Osteoblast (primary cell): ENCODE data around the gene ULK3. TPM values are rescaled to one million over a fixed set of nuclear protein-coding genes. Genes with fewer than 3 reads are reported as not detected.

Experiments
- DNase-seq: peaks from one replicate; pipeline ENCODE4 v3.0.0; 2011; ENCODE audit warnings: low spot score, mixed read lengths; ENCODE audit not compliant: insufficient read length; ENCODE audit errors: missing footprints
- H2AFZ ChIP-seq: 2 replicates; pipeline ENCODE4 v1.6.0; 2011; ENCODE audit warnings: mild to moderate bottlenecking, low read length
- H3K27ac ChIP-seq: 2 replicates; pipeline ENCODE4 v1.5.1; 2011; ENCODE audit warnings: mild to moderate bottlenecking, low read depth, low read length, moderate library complexity
- H3K27me3 ChIP-seq: 2 replicates; pipeline ENCODE4 v1.6.0; 2012; ENCODE audit warnings: mild to moderate bottlenecking, control low read depth, inconsistent platforms, low read length, moderate library complexity; ENCODE audit not compliant: insufficient read depth
- H3K36me3 ChIP-seq: 2 replicates; pipeline ENCODE4 v1.5.1; 2011; ENCODE audit warnings: mild to moderate bottlenecking, low read length, control low read depth, moderate library complexity; ENCODE audit not compliant: insufficient read depth
- H3K4me1 ChIP-seq: 2 replicates; pipeline ENCODE4 v1.5.1; 2011; ENCODE audit warnings: mild to moderate bottlenecking, low read length, control low read depth, moderate library complexity; ENCODE audit not compliant: insufficient read depth
- H3K4me2 ChIP-seq: 2 replicates; pipeline ENCODE4 v1.6.0; 2011; ENCODE audit warnings: mild to moderate bottlenecking, low read length; ENCODE audit not compliant: insufficient read depth
- H3K4me3 ChIP-seq: fragments of 200-600 bp; sonication (generic); 3 replicates; pipeline ENCODE4 v1.5.1; 2012; ENCODE audit warnings: mild to moderate bottlenecking, low read length, inconsistent platforms; ENCODE audit not compliant: insufficient read depth
- H3K79me2 ChIP-seq: 2 replicates; pipeline ENCODE4 v1.6.0; 2012; ENCODE audit warnings: mild to moderate bottlenecking, low read length, control low read depth, inconsistent platforms; ENCODE audit not compliant: insufficient read depth
- H3K9me3 ChIP-seq: 2 replicates; pipeline ENCODE4 v1.5.1; 2011; ENCODE audit warnings: low read depth, low read length, control low read depth
- H4K20me1 ChIP-seq: 2 replicates; pipeline ENCODE4 v1.6.0; 2012; ENCODE audit warnings: mild to moderate bottlenecking, low read length, control low read depth; ENCODE audit not compliant: insufficient read depth
- CTCF ChIP-seq: IDR thresholded peaks from 2 replicates; pipeline ENCODE4 v1.5.1; 2011; ENCODE audit warnings: mild to moderate bottlenecking, low read depth, low read length, moderate library complexity; ENCODE audit errors: extremely low read depth
- total RNA-seq: library from RNA; depleted of rRNA; stranded (reverse); fragments of >200 nt; gene quantifications from 2 replicates; pipeline ENCODE4 v1.2.3, GENCODE V29; 2012

ULK3 gene
- total RNA-seq, 1 donor: 21.4 TPM

GRCh38 chr15:74829486-74829885, 13.5 kb downstream of the ULK3 start:
- no peaks in the 10 kb centered on the region for H3K9me3 ChIP-seq
- H3K4me2 ChIP-seq: no peak overlapping the region
- no peak overlapping the region for H3K27ac ChIP-seq
- DNase-seq: peak; percentile 99
- H3K36me3 ChIP-seq: no peaks in the 10 kb centered on the region
- TF ChIP-seq CTCF: no peak
- no peaks in the 10 kb centered on the region for H3K4me1 ChIP-seq
- no peaks in the 10 kb centered on the region for H3K79me2 ChIP-seq
- H3K4me3 ChIP-seq: no peak overlapping the region
- peaks cover 32% of the 10 kb centered on the region for H3K27me3 ChIP-seq
- no peak overlapping the region for H2AFZ ChIP-seq
- H4K20me1 ChIP-seq: peaks cover 2% of the 10 kb centered on the region

GRCh38 chr15:74828835-74829234, 14.1 kb downstream of the ULK3 start:
- no peaks in the 10 kb centered on the region for H3K36me3 ChIP-seq

GRCh38 chr15:74827614-74828013, 15.3 kb downstream of the ULK3 start:
- no peaks in the 10 kb centered on the region for H3K79me2 ChIP-seq
- H3K4me3 ChIP-seq: no peak overlapping the region
- TF ChIP-seq CTCF: no peak
- H3K27ac ChIP-seq: no peak overlapping the region
- H3K36me3 ChIP-seq: no peaks in the 10 kb centered on the region
- H3K4me2 ChIP-seq: no peak overlapping the region
- H3K27me3 ChIP-seq: peaks cover 32% of the 10 kb centered on the region
- DNase-seq: no peak
- H3K4me1 ChIP-seq: no peaks in the 10 kb centered on the region
- no peak overlapping the region for H2AFZ ChIP-seq
- H3K9me3 ChIP-seq: no peaks in the 10 kb centered on the region
- H4K20me1 ChIP-seq: peaks cover 2% of the 10 kb centered on the region

More at GRCh38 chr15:74828835-74829234, 14.1 kb downstream of the ULK3 start:
- no peaks in the 10 kb centered on the region for H3K79me2 ChIP-seq
- no peak overlapping the region for H3K27ac ChIP-seq
- DNase-seq: peak; percentile 42
- no peaks in the 10 kb centered on the region for H3K9me3 ChIP-seq
- H3K4me2 ChIP-seq: no peak overlapping the region
- H3K27me3 ChIP-seq: peaks cover 32% of the 10 kb centered on the region
- peaks cover 2% of the 10 kb centered on the region for H4K20me1 ChIP-seq
- no peak overlapping the region for H2AFZ ChIP-seq
- no peak for TF ChIP-seq CTCF
- H3K4me3 ChIP-seq: no peak overlapping the region
- no peaks in the 10 kb centered on the region for H3K4me1 ChIP-seq

- no peak for TF ChIP-seq CTCF
- peaks cover 32% of the 10 kb centered on the region for H3K27me3 ChIP-seq
- no peaks in the 10 kb centered on the region for H3K4me1 ChIP-seq
- no peaks in the 10 kb centered on the region for H3K9me3 ChIP-seq
- no peaks in the 10 kb centered on the region for H3K79me2 ChIP-seq
- H4K20me1 ChIP-seq: peaks cover 2% of the 10 kb centered on the region
- no peaks in the 10 kb centered on the region for H3K36me3 ChIP-seq
- DNase-seq: peak; percentile 87
- no peak overlapping the region for H2AFZ ChIP-seq
- no peak overlapping the region for H3K4me2 ChIP-seq
- no peak overlapping the region for H3K27ac ChIP-seq
- H3K4me3 ChIP-seq: no peak overlapping the region
Observed at GRCh38 chr15:74826921-74827320, 16.0 kb downstream of the ULK3 start.
